Raji (cell line): ENCODE measurements around the gene SPNS2.

Experiments used
- POLR2A ChIP-seq: IDR thresholded peaks from 2 replicates; pipeline ENCODE4 v1.6.1; 2011; ENCODE audit warnings: low read depth, low read length, control low read depth; ENCODE audit not compliant: insufficient read depth

Gene SPNS2

GRCh38 chr17:4478318-4478830 is 20.3 kb upstream of the SPNS2 start:
- no peak for TF ChIP-seq POLR2A

DNA sequence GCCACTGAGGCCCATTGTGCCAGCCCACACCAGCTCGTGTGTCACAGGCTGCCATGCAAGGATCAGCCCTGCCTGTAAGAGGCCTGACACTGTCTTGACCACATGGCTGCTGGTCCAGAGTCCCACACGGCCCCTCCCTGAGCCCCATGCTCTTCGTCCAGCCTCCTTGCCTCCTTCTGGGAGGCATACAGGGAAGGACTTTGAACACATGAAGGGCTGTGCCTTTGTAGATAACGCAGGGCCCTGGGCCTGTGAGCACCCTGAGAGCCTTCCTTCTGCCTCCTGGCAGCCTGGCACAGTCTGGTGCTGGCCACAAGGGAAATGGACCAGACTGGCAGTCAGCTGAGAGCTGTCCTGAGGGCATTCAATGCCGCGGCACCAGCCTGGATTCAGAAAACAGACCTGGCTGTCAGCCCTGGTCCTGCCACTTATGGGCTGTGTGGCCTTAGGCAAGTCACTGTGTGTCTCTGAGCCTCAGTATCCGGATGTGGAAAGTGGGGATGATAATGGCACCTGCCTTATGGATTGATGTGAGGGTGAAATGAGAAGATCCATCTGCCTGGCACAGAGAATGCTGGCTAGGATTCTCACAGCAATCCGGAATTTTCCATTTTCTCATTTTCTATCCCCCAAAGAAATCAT is 19.2 kb upstream of the SPNS2 start:
- TF ChIP-seq POLR2A = no peak

DNA sequence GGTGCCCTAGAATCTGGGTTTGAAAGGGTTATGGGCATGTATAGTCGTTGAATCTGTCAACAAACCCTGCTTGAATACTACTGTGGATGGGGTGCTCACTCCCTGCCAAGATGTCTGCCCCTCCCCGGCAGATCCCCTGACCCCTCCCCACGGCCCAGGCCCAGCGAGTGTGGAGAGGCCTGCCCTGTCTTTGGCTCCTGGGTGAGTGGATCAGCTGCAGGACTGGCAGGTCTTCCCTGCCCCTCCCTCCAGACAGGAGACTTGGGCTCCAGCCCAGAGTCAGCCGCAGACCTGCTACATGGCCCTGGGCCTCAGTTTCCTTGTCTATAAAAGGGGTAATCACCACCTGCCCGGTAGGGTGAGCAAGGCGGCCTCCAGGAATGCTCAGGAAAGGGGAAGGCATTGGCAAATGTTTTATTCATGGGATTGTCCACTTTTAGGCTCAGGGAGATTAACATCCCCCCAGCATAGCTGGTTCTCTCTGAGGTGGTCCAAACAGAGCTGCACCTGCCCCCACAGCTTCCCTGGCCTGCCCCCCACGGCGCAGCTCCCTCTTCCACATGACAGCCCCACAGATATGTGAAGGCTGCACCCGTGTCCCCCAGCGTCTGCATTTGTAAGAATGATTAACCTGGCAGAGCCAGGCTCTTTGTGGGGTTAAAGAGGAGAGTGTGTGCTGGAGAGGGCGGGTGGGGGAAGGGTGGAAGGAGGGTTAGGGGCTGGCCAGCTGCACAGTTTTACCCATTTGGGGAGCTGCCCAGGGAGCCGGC is 18.5 kb upstream of the SPNS2 start:
- TF ChIP-seq POLR2A = no peak

- no peak for TF ChIP-seq POLR2A
These were observed 17.5 kb upstream of the SPNS2 start for GRCh38 chr17:4480929-4481898.

- TF ChIP-seq POLR2A = no peak
These were observed 16.2 kb upstream of the SPNS2 start for GRCh38 chr17:4482338-4483011.

- TF ChIP-seq POLR2A = no peak
These were observed 15.5 kb upstream of the SPNS2 start for GRCh38 chr17:4483012-4483840.

- TF ChIP-seq POLR2A = no peak
These were observed 12.7 kb upstream of the SPNS2 start for GRCh38 chr17:4485676-4486646.

GRCh38 chr17:4487296-4487695 is 11.4 kb upstream of the SPNS2 start:
- TF ChIP-seq POLR2A = no peak

DNA sequence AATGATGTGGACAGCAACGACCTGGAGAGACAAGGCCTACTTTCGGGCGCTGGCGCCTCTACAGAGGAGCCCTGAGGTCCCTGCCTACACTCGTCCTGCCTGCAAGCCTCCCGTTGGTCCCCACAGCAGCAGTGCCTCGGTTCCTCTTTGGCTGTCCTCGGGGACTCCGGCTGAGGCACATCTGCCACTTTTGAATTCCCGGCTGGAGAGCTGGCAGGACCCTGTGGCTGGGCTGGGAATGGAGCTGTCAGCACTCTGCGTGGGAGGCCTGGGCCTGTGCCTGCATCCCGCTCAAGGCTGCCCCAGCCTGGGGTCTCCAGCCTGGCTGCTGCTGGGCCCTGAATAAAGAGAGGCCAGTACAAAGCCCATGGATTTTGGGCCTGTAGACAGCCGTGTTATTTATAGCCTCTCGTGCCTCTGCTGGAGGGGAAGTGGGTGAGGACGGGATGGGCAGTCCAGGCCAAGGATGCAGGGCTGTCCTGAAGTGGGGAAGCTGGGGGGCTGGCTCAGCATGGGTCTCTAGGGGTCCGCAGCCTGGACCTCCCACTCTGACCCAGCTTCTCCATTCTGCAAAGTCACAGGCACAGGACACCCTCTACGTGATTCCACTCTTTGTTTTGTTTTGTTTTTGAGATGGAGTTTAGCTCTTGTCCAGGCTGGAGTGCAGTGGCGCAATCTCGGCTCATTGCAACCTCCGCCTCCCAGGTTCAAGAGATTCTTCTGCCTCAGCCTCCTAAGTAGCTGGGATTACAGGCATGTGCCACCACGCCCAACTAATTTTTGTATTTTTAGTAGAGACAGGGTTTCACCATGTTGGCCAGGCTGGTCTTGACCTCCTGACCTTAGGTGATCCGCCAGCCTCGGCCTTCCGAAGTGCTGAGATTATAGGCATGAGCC is 10.6 kb upstream of the SPNS2 start:
- TF ChIP-seq POLR2A = no peak

GRCh38 chr17:4488989-4489595 is 9.6 kb upstream of the SPNS2 start:
- TF ChIP-seq POLR2A = no peak

- TF ChIP-seq POLR2A = no peak
These were observed 8.5 kb upstream of the SPNS2 start for GRCh38 chr17:4490109-4490591.
